ENCODE measurements around the gene C2orf15.
"Not testable (repeated sequence)": the region's sequence is repeated elsewhere in the genome, so short reads cannot be mapped to it uniquely, and the experiment has no call there.

The C2orf15 gene

GRCh38 chr2:99141110-99142108 lies at the start of gene C2orf15:
Gene C2orf15 (plus strand): TSS chr2:99141707. CDS start chr2:99150559, 8,852 bp downstream.
- DNase-seq = peak; percentile 97

DNA sequence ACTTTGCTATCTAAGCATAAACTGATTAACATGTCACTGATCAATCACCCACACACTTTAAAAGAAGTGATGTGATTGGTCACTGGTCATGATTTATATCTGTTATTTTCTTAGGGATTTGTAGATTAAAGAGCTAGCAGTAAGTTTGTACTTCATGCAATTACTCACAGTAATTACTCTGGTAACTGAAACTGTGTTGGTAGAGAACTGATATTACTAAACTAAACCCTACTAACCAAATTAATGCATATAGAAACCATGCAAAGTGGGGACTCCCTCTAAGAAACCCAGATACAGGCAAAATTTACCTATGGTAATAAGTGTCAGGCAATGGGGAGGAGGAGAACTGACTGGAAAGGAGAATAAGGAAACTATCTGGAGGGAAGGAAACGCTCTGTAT lies 44.8 kb upstream of the C2orf15 start:
- DNase-seq = no peak

GRCh38 chr2:99101697-99102096 lies 39.8 kb upstream of the C2orf15 start:
- no peak for DNase-seq

GRCh38 chr2:99104006-99104405 lies 37.5 kb upstream of the C2orf15 start:
- no peak for DNase-seq

GRCh38 chr2:99106913-99107312 lies 34.6 kb upstream of the C2orf15 start:
- no peak for DNase-seq

DNA sequence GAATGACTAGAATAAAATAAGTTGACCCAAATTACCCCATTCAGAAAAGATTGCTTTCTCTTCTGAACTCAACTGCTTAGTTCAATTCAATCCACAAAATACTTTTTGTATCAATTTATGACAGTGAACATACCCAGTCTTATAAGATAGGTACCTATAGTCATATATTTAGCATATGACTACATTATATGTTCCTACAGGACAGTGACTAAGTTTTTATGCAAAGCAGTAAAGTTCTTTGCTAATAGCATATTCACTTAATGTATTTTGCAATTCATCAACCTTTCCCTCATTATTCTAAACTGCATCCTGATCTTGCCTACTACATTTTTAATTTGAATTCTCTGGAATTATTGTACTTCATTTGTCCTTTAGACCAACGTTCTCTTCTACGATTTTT lies 30.3 kb upstream of the C2orf15 start:
- no peak for DNase-seq

DNA sequence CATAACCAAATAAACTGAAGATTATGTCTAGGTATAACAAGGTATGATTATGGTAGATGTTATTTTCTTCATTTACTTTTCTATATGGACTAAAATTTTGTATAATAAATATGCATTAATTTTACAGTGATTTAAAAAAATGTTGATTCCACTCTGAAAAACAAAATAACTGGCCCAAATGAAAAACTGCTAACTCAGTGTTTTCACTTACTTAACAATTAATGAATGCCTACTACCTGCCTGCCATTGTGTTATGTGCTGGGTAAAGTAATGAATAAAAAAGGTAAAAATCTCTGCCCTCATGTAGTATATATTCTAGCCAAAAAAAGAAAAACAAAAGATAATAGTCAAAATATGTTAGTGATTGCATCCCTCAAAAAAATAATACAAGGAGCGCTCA lies 29.6 kb upstream of the C2orf15 start:
- no peak for DNase-seq

DNA sequence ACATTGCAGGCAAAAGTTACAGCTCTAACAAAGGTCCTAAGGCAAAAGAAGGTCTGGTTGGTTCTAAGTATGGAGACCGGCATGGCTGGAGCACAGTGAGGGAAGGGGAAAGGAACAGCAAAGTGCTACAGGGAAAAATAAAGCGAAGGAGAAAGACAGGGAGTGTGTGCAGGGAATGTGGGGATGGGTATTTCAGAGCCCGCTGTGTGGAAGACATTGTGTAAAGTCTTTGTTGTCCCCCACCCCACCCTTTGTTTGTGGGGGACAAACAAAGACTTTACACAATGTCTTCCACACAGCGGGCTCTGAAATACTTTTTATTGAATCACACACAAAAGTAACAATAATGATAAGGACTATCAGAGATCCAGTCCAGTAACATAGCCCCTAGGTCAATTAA lies 28.9 kb upstream of the C2orf15 start:
- DNase-seq = no peak

GRCh38 chr2:99127981-99128380 lies 13.5 kb upstream of the C2orf15 start:
- DNase-seq = no peak

GRCh38 chr2:99135044-99135556 lies 6.4 kb upstream of the C2orf15 start:
- not testable (repeated sequence) for DNase-seq

- no peak for DNase-seq
These were observed 2.5 kb upstream of the C2orf15 start for GRCh38 chr2:99139003-99139402.

DNA sequence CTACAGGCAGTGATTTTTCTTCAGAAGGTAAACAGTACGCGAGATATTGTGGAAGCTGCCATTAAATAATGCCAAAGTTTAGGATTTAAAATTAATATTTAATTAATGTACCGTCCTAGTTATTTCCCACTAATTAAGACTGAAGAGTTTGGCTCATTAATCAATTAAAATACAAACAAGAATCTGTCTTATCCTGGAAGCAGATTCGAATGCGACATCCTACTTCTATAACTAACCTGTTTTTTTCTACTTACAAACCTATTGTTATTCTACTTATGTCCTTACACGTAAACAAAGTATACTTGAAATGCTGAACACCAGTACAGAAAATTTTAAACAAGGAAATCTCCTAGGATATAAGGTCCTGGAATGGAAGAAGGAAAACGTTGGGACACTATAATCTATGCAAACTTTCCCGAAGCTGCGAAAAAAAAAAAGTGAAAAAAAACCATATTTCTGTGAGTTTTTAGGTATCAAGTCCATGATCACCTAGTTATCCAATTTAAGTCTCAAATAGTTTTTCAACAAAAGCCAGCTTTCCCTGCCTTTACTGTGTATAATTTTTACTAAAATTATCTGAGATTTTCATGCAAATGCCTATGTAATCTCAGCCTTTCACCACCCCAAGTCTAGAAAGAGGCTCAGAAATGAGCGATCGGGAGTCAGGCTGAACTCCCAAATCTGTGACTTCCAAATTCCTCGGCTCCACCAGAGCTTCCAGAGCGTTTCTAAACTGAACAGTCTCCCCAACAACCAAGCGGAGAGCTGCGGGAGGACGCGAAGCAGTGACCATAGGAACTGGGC lies 1.2 kb upstream of the C2orf15 start:
- DNase-seq = no peak

DNA sequence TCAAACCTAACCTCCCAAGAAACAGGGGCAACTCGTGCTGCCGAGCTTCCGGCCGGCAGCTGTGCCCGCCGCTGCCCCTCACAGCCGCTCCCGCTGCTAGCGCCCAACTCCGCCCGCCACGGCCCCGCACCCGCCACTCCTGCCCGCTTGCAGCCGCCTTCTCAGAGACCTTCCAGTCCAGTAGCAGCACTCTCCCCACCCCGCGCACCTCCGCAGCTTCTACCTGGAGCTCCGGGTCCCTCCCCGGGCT lies 722 bp upstream of the C2orf15 start:
- DNase-seq = no peak

- no peak for DNase-seq
These were observed 9.2 kb downstream of the C2orf15 start for GRCh38 chr2:99150706-99151105.

DNA sequence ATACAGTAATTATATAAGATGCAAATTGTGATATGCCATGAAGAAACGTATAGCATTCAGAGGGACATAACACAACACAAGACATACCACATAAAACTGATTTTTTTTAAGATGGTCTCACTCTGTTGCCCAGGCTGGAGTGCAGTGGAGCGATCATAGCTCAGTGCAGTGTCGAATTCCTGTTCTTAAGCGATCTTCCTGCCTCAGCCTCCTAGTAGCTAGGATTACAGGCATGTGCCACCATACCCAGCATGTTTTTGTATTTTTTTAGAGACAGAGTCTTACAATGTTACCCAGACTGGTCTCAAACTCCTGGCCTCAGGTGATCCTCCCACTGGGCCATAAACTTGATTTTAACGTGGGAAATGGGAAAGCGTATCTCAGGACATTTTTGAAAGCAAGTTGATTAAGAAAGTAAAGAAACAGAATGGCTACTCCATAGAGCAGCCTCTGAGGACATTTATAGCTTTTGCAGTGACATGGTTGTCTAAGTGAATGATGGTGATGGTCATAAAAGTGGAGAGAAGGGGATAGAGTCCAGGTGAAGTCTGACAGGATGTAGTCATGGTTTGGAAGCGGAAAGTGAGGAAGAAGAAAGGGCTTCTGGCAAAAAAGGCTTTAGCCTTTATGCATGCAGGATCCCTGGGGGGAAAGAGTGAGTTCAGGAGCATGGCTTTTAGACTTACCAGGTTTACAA lies 10.8 kb downstream of the C2orf15 start:
- no peak for DNase-seq

- DNase-seq = no peak
These were observed 12.6 kb downstream of the C2orf15 start for GRCh38 chr2:99153921-99154604.

GRCh38 chr2:99154643-99155536 lies 13.4 kb downstream of the C2orf15 start, which contains the start of the genes LIPT1 and TSGA10:
Gene LIPT1 (plus strand): TSS chr2:99154967. CDS start chr2:99161958, 6,991 bp downstream.
Gene TSGA10 (minus strand): TSS chr2:99154942. CDS start chr2:99109439, 45,503 bp downstream.
- DNase-seq = peak; percentile 95

DNA sequence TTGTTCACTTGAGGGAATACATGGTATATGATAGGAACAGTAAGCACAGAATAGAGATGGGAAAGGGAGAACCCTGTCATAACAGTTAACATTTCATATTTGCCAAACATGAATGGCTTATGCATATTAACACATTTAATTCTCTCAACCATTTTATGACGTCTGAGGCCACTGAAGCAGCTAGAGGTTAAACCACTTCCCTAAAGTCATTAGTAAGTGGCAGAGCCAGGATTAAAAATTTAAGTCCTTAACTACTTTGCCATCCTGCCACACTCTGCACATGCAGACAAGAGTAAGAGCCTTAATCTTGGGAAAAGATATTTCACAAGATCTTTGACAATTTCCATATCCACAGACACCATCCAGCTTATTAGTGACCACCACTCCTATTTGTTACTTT lies 15.4 kb downstream of the C2orf15 start:
- no peak for DNase-seq

GRCh38 chr2:99158599-99158998 lies 17.1 kb downstream of the C2orf15 start:
- no peak for DNase-seq

DNA sequence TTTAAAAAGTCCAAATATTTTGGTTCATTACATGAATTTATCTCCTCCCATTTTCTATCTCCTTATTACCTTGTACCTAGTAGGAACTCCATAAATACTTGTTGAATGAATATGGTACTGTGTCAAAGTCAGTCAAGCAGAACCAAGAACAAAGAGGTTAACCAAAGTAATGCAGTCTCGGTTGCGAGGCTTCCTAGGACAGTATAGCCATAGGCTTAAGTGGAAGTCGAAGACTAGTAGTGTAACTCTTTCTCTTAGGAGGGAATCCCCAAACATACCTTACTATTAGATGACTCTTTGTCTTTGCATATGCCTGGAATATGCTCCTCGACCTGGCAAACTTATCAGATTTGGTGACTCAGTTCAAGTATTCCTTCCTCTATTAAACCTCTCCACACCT lies 18.1 kb downstream of the C2orf15 start:
- no peak for DNase-seq

DNA sequence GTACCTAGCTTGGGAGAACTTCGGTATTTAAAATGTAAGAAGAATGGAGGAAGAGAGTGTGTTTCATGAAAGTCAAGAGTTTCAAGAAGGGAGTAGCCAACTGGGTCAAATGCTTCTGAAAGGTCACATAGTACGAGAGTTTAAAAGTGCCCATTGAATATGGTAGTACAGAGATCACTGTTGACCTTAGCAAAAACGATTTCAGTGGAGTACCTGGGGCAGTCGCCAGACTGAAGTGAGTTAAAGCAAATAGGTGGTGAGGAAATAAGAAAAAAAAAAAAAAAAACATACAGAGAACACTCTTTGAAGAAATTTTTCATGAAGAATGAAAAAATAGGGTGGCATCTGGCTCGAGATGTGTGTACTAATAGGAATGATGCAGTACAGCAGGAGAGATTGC lies 24.7 kb downstream of the C2orf15 start:
- no peak for DNase-seq
